ENCODE measurements around the gene LCLAT1.

The LCLAT1 gene

GRCh38 chr2:30447149-30448045 is at the start of gene LCLAT1:
LCLAT1 (plus strand) TSS chr2:30447246; CDS start chr2:30525591, 78,345 bp downstream.
- peak; percentile 64 to 78 (median 71) for DNase-seq (ENCODE audit: low read depth in 2 of 3, low spot score in 2 of 3)

GRCh38 chr2:30398084-30398873 is 48.8 kb upstream of the LCLAT1 start:
- DNase-seq (ENCODE audit: low read depth in 2 of 3, low spot score in 2 of 3), result no peak

- DNase-seq (ENCODE audit: low read depth in 2 of 3, low spot score in 2 of 3), result no peak
Measured at GRCh38 chr2:30400151-30400954, 46.7 kb upstream of the LCLAT1 start.

- no peak for DNase-seq (ENCODE audit: low read depth in 2 of 3, low spot score in 2 of 3)
Measured at GRCh38 chr2:30402441-30403182, 44.4 kb upstream of the LCLAT1 start.

GRCh38 chr2:30403592-30404312 is 43.3 kb upstream of the LCLAT1 start:
- DNase-seq (ENCODE audit: low read depth in 2 of 3, low spot score in 2 of 3), result no peak

GRCh38 chr2:30404319-30405259 is 42.5 kb upstream of the LCLAT1 start:
- no peak for DNase-seq (ENCODE audit: low read depth in 2 of 3, low spot score in 2 of 3)

GRCh38 chr2:30405260-30405605 is 41.8 kb upstream of the LCLAT1 start:
- DNase-seq (ENCODE audit: low read depth in 2 of 3, low spot score in 2 of 3), result no peak

GRCh38 chr2:30406853-30407252 is 40.2 kb upstream of the LCLAT1 start:
- no peak for DNase-seq (ENCODE audit: low read depth in 2 of 3, low spot score in 2 of 3)

GRCh38 chr2:30408961-30409387 is 38.1 kb upstream of the LCLAT1 start:
- DNase-seq (ENCODE audit: low read depth in 2 of 3, low spot score in 2 of 3), result no peak

- no peak for DNase-seq (ENCODE audit: low read depth in 2 of 3, low spot score in 2 of 3)
Measured at GRCh38 chr2:30410217-30410616, 36.8 kb upstream of the LCLAT1 start.

GRCh38 chr2:30412047-30412683 is 34.9 kb upstream of the LCLAT1 start:
- no peak for DNase-seq (ENCODE audit: low read depth in 2 of 3, low spot score in 2 of 3)

- no peak for DNase-seq (ENCODE audit: low read depth in 2 of 3, low spot score in 2 of 3)
Measured at GRCh38 chr2:30412684-30413570, 34.1 kb upstream of the LCLAT1 start.

GRCh38 chr2:30414961-30415360 is 32.1 kb upstream of the LCLAT1 start:
- no peak for DNase-seq (ENCODE audit: low read depth in 2 of 3, low spot score in 2 of 3)

GRCh38 chr2:30417253-30417652 is 29.8 kb upstream of the LCLAT1 start:
- no peak for DNase-seq (ENCODE audit: low read depth in 2 of 3, low spot score in 2 of 3)

GRCh38 chr2:30421026-30421603 is 25.9 kb upstream of the LCLAT1 start:
- DNase-seq (ENCODE audit: low read depth in 2 of 3, low spot score in 2 of 3), result no peak

GRCh38 chr2:30421604-30422443 is 25.2 kb upstream of the LCLAT1 start:
- DNase-seq (ENCODE audit: low read depth in 2 of 3, low spot score in 2 of 3), result no peak
